Right lobe of liver (tissue), 4 donors: Measurements from ENCODE around the gene RGS6.

Experiments
- POLR2A ChIP-seq: fragments of 450-650 bp; IDR thresholded peaks from one replicate; pipeline ENCODE4 v1.6.1; 2017; ENCODE audit warnings: antibody characterized with exemption, mild to moderate bottlenecking
- TF ChIP-seq, protein P1 (sequence below), 4 donors: fragments of 200-600 bp in 3 of 4; fragments of 450-650 bp in 1 of 4; IDR thresholded peaks; one replicate each; pipeline versions ENCODE4 v1.5.1 to v1.8.0; 2016 to 2022; ENCODE audit warnings: antibody characterized with exemption in 4 of 4, mild to moderate bottlenecking in 2 of 4
- donor health status: DM: no; HTN: no; CAD: no.
- donor health status: DM: no; HTN: no; CAD: no.
- donor health status: DM: no; HTN: yes; CAD: no.

DNA sequence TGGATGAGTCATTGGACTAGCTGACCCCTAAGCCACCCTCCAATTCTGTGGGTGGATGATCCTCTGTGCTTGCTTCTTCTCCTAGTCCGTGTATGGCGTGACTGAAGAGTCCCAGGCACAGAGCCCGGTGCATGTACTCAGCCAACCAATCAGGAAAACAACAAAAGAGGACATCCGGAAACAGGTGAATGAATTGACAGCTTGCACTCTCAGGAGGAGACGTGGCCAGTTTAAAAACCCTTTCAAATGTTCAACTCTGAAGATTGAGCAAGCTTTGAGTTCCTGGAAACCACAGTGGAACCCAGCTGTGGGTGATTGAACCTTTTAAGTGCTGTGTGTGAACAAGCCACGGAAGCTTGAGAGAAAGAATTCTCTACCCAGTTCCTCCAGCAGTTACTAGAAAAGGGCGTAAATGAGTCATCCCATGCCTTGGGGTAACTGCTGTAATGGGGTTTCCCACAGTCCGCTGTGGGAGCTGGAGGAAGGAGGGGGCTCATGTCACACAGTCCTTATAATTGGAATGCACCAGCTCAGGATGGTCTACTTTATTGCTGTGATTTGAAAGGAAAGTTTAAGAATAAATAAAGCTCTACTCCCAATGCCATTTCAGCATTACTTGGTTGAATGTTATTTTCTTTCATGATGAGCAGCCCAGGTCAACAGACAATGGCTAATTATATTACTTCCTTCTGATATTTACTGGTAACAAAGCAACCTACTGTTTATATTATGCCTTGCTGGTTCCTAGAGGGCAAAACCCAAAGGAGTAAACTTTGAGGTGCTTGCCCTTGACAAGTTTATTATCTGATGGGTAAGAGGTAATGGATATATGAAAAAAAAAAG, 544.6 kb downstream of the RGS6 start:
- TF ChIP-seq, protein P1, sequence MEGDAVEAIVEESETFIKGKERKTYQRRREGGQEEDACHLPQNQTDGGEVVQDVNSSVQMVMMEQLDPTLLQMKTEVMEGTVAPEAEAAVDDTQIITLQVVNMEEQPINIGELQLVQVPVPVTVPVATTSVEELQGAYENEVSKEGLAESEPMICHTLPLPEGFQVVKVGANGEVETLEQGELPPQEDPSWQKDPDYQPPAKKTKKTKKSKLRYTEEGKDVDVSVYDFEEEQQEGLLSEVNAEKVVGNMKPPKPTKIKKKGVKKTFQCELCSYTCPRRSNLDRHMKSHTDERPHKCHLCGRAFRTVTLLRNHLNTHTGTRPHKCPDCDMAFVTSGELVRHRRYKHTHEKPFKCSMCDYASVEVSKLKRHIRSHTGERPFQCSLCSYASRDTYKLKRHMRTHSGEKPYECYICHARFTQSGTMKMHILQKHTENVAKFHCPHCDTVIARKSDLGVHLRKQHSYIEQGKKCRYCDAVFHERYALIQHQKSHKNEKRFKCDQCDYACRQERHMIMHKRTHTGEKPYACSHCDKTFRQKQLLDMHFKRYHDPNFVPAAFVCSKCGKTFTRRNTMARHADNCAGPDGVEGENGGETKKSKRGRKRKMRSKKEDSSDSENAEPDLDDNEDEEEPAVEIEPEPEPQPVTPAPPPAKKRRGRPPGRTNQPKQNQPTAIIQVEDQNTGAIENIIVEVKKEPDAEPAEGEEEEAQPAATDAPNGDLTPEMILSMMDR (IDR thresholded peaks at IDR 0.05), result no peak
- TF ChIP-seq POLR2A, result no peak
